PC-3 (cell line): ENCODE data around the gene KIAA2012. TPM values are rescaled to one million over a fixed set of nuclear protein-coding genes. Genes with fewer than 3 reads are reported as not detected.

Experiments
- ATAC-seq: fragments of 200-7000 bp; cut with Tn5 transposase; 2 replicates; pipeline ENCODE4 v1.9.1; 2020; ENCODE audit warnings: mild to moderate bottlenecking, moderate library complexity
- BruUV-seq: library from RNA; stranded (reverse); fragments of 400-500 nt; replicated peaks from 2 replicates; lab custom pipeline; 2021; lab: Mats Ljungman, UMichigan
- CTCF ChIA-PET: fragments of 300-600 bp; sonication (Branson Sonifier 250); formaldehyde crosslinking; loops from one replicate; lab custom pipeline; 2022; ENCODE audit warnings: antibody characterized with exemption; lab: Charles Lee
- POLR2A ChIA-PET: fragments of 300-600 bp; sonication (Branson Sonifier 250); formaldehyde crosslinking; loops from one replicate; lab custom pipeline; 2022; ENCODE audit warnings: antibody characterized with exemption; ENCODE audit not compliant: unreplicated experiment; lab: Charles Lee
- DNase-seq: peaks from one replicate; pipeline ENCODE4 v3.0.0-alpha.2; 2015
- H2AFZ ChIP-seq: fragments of 300-600 bp; sonication (generic); 2 replicates; pipeline ENCODE4 v1.6.0; 2016; ENCODE audit warnings: antibody characterized with exemption, low read length
- H3F3A ChIP-seq: fragments of 300-600 bp; sonication (generic); one replicate; pipeline ENCODE4 v1.6.0; 2017; ENCODE audit warnings: antibody characterized with exemption, low read length, control low read depth, mild to moderate bottlenecking; ENCODE audit not compliant: unreplicated experiment
- H3K27ac ChIP-seq: fragments of 300-600 bp; sonication (generic); 2 replicates; pipeline ENCODE4 v1.5.1; 2016; ENCODE audit warnings: mild to moderate bottlenecking, low read length
- H3K27me3 ChIP-seq: fragments of 300-600 bp; sonication (generic); 2 replicates; pipeline ENCODE4 v1.6.1; 2016; ENCODE audit warnings: low read length, mixed read lengths
- H3K36me3 ChIP-seq: fragments of 300-600 bp; sonication (generic); 2 replicates; pipeline ENCODE4 v1.6.1; 2016; ENCODE audit warnings: low read depth, mixed run types, low read length, mixed read lengths
- H3K4me1 ChIP-seq: fragments of 300-600 bp; sonication (generic); 2 replicates; pipeline ENCODE4 v1.5.1; 2016; ENCODE audit warnings: low read length; ENCODE audit not compliant: insufficient read depth
- H3K4me2 ChIP-seq: fragments of 300-600 bp; sonication (generic); 2 replicates; pipeline ENCODE4 v1.6.0; 2016; ENCODE audit warnings: low read length
- H3K4me3 ChIP-seq: fragments of 300-600 bp; sonication (generic); 2 replicates; pipeline ENCODE4 v1.5.1; 2016; ENCODE audit warnings: mild to moderate bottlenecking, low read length, mixed read lengths
- H3K79me2 ChIP-seq: fragments of 300-600 bp; sonication (generic); 2 replicates; pipeline ENCODE4 v1.6.1; 2017; ENCODE audit warnings: low read length, mixed read lengths
- H3K9ac ChIP-seq: fragments of 300-600 bp; sonication (generic); 2 replicates; pipeline ENCODE4 v1.6.0; 2016; ENCODE audit warnings: mild to moderate bottlenecking, low read length
- H3K9me2 ChIP-seq: fragments of 300-600 bp; sonication (generic); replicated peaks from 2 replicates; pipeline ENCODE4 v1.6.1; 2016; ENCODE audit warnings: mixed run types, low read length, mixed read lengths
- H3K9me3 ChIP-seq: fragments of 300-600 bp; sonication (generic); 2 replicates; pipeline ENCODE4 v1.6.1; 2016; ENCODE audit warnings: low read length, mixed read lengths
- H4K20me1 ChIP-seq: fragments of 300-600 bp; sonication (generic); 2 replicates; pipeline ENCODE4 v1.6.1; 2016; ENCODE audit warnings: low read length, mixed read lengths
- CTCF ChIP-seq: fragments of 300-600 bp; sonication (generic); conservative IDR thresholded peaks from 2 replicates; pipeline ENCODE4 v1.5.1; 2017; ENCODE audit warnings: antibody characterized with exemption, low read depth, mild to moderate bottlenecking, low read length
- EZH2 ChIP-seq: fragments of 300-600 bp; sonication (generic); IDR thresholded peaks from one replicate; pipeline ENCODE4 v1.6.1; 2017; ENCODE audit warnings: antibody characterized with exemption, mild to moderate bottlenecking, low read length; ENCODE audit not compliant: unreplicated experiment
- EZH2phosphoT487 ChIP-seq: fragments of 300-600 bp; sonication (generic); IDR thresholded peaks from 2 replicates; pipeline ENCODE4 v1.6.1; 2018; ENCODE audit warnings: mild to moderate bottlenecking, antibody characterized with exemption, low read length, borderline replicate concordance
- intact Hi-C: fragments of 100-400 bp; cut with micrococcal nuclease; formaldehyde crosslinking; loops from 2 replicates; pipeline ENCODE4 v1.9.0; 2023
- total RNA-seq: library from RNA; depleted of rRNA; stranded (reverse); fragments of >200 nt; gene quantifications from 2 replicates; pipeline ENCODE4 v1.2.3, GENCODE V29; 2014

Gene KIAA2012
- total RNA-seq, 1 experiment from 2014 or later: not detected

DNA sequence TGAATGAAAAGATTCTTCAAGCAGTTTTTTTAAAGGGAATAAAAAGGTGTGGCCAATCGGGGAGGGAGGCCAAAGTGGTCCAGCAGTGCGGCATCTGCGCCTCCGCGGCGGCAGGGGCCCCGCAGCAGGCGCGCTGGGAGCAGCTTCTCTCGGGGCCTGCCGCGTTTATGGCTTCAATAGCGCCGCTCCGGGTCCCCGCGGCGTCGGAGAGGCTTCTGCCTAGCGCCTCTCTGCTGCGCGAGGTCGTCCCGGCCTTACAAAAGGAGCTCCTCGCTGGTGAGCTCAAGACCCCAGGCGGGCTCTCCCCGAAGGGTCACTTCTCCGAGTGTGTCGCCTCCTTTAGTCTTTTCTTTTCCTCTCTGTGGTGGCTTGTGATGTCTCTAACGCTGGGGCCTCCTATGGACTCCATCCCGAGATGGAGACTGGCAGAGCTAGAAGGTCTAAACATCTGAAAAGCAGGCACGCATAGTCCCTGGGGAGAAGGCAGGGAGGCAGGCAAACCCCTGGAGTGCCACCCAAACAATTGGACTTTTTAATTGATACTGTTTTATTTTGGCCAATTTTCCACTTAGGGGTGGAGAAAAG, 98.3 kb downstream of the KIAA2012 start:
- intact Hi-C loops: no loop called here
- no peaks in the 10 kb centered on the region for H3K36me3 ChIP-seq
- no peaks in the 10 kb centered on the region for H3K79me2 ChIP-seq
- DNase-seq (no peak), ATAC-seq (no peak)
- no peaks in the 10 kb centered on the region for H3K4me1 ChIP-seq
- TF ChIP-seq EZH2phosphoT487 (no peak), EZH2 (no peak), CTCF (no peak)
- H3F3A ChIP-seq: no peaks in the 10 kb centered on the region
- no peak overlapping the region for H3K4me3 ChIP-seq
- H3K9me3 ChIP-seq: no peaks in the 10 kb centered on the region
- H3K4me2 ChIP-seq: no peak overlapping the region
- no peak overlapping the region for H3K9ac ChIP-seq
- CTCF ChIA-PET: no interaction called here
- no peaks in the 10 kb centered on the region for H3K9me2 ChIP-seq
- H2AFZ ChIP-seq: no peak overlapping the region
- H3K27me3 ChIP-seq: no peaks in the 10 kb centered on the region
- H3K27ac ChIP-seq: no peak overlapping the region
- POLR2A ChIA-PET: no interaction called here
- H4K20me1 ChIP-seq: no peaks in the 10 kb centered on the region
- no TSS peak for BruUV-seq

GRCh38 chr2:202172439-202173211, 99.6 kb downstream of the KIAA2012 start:
- no peaks in the 10 kb centered on the region for H3K79me2 ChIP-seq
- CTCF ChIA-PET: interaction anchor here (0.6 kb wide), 1 partner anchor 169 kb away, joined by 3 read pairs; no protein-coding TSS in a partner anchor
- intact Hi-C loops: no loop called here
- no peak overlapping the region for H2AFZ ChIP-seq
- DNase-seq (no peak), ATAC-seq (no peak)
- H3K4me2 ChIP-seq: no peak overlapping the region
- POLR2A ChIA-PET: no interaction called here
- TF ChIP-seq CTCF (no peak), EZH2 (no peak), EZH2phosphoT487 (no peak)
- no peaks in the 10 kb centered on the region for H3K27me3 ChIP-seq
- H3K9me2 ChIP-seq: no peaks in the 10 kb centered on the region
- H3K36me3 ChIP-seq: no peaks in the 10 kb centered on the region
- no peaks in the 10 kb centered on the region for H4K20me1 ChIP-seq
- no peak overlapping the region for H3K27ac ChIP-seq
- H3K9me3 ChIP-seq: no peaks in the 10 kb centered on the region
- BruUV-seq: no TSS peak
- no peak overlapping the region for H3K4me3 ChIP-seq
- H3K4me1 ChIP-seq: no peaks in the 10 kb centered on the region
- H3F3A ChIP-seq: no peaks in the 10 kb centered on the region
- no peak overlapping the region for H3K9ac ChIP-seq
